ENCODE results near the gene MAGEA1. TPM values are rescaled to one million over a fixed set of nuclear protein-coding genes. Genes with fewer than 3 reads are reported as not detected.

The MAGEA1 gene, protein sequence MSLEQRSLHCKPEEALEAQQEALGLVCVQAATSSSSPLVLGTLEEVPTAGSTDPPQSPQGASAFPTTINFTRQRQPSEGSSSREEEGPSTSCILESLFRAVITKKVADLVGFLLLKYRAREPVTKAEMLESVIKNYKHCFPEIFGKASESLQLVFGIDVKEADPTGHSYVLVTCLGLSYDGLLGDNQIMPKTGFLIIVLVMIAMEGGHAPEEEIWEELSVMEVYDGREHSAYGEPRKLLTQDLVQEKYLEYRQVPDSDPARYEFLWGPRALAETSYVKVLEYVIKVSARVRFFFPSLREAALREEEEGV
- total RNA-seq: not detected

DNA sequence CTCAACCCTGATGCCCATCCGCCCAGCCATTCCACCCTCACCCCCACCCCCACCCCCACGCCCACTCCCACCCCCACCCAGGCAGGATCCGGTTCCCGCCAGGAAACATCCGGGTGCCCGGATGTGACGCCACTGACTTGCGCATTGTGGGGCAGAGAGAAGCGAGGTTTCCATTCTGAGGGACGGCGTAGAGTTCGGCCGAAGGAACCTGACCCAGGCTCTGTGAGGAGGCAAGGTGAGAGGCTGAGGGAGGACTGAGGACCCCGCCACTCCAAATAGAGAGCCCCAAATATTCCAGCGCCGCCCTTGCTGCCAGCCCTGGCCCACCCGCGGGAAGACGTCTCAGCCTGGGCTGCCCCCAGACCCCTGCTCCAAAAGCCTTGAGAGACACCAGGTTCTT is at the start of gene MAGEA1:
Gene MAGEA1 (plus strand): TSS at position 154 of the 400 bp plus-strand sequence. CDS start 3,106 bp downstream, outside the sequence.

Other genes with a start within 250 kb of the MAGEA1 start
- under 1 TPM; 0.12 to 0.15 TPM for gene PNMA5, start 185.2 kb upstream of the MAGEA1 start, total RNA-seq
- gene PNMA3, start 122.8 kb upstream of the MAGEA1 start, total RNA-seq: 1 to 10 TPM; 4.9 to 5.5 TPM
- under 1 TPM; 0.68 to 0.89 TPM for gene PNMA6A, start 106.8 kb upstream of the MAGEA1 start, total RNA-seq
- gene PNMA6F, start 142.5 kb downstream of the MAGEA1 start, total RNA-seq: not detected
- 10 to 100 TPM; 29.5 to 30.1 TPM for gene ZNF275, start 154.9 kb downstream of the MAGEA1 start, total RNA-seq
- not detected for gene PNMA6E, start 222.1 kb downstream of the MAGEA1 start, total RNA-seq
- gene ZFP92, start 232.2 kb downstream of the MAGEA1 start, total RNA-seq: 1 to 10 TPM; 1.0 to 1.3 TPM

Data from activated naive CD4-positive, alpha-beta T cell treated with anti-CD3 and anti-CD28 coated beads, Interleukin-2, amount 10 ng/mL, durations not matched to agents 5 hours and 36 hours (primary cell).